Measurements from ENCODE around the gene PRKG1.

DNA sequence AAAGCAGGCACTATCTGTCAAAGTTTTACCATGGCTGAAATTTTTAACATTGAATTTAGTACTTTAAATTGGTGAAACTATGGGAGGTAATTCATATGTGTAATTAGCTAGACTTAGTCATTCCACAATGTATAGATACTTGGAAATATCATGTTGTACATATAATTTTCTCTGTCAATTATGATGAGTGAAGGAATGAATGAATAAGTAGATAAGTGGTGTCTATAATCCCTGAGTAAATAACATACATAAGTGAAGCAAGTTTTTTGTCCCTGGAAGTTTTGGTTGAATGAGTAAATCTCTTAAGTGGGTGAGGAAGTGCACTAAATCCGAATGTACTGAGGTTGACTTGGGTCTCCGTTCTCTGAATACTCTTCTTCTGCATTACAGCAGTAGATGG, 424.1 kb downstream of the PRKG1 start:
- TF ChIP-seq EZH2 (IDR thresholded peaks at IDR 0.05): no peak
- TF ChIP-seq, protein P1, sequence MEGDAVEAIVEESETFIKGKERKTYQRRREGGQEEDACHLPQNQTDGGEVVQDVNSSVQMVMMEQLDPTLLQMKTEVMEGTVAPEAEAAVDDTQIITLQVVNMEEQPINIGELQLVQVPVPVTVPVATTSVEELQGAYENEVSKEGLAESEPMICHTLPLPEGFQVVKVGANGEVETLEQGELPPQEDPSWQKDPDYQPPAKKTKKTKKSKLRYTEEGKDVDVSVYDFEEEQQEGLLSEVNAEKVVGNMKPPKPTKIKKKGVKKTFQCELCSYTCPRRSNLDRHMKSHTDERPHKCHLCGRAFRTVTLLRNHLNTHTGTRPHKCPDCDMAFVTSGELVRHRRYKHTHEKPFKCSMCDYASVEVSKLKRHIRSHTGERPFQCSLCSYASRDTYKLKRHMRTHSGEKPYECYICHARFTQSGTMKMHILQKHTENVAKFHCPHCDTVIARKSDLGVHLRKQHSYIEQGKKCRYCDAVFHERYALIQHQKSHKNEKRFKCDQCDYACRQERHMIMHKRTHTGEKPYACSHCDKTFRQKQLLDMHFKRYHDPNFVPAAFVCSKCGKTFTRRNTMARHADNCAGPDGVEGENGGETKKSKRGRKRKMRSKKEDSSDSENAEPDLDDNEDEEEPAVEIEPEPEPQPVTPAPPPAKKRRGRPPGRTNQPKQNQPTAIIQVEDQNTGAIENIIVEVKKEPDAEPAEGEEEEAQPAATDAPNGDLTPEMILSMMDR (IDR thresholded peaks at IDR 0.05): no peak
